PC-3 (cell line): ENCODE measurements around the gene ACADS.

Experiments used
- CTCF ChIP-seq: fragments of 300-600 bp; sonication (generic); conservative IDR thresholded peaks from 2 replicates; pipeline ENCODE4 v1.5.1; 2017; ENCODE audit warnings: antibody characterized with exemption, low read depth, mild to moderate bottlenecking, low read length
- EZH2 ChIP-seq: fragments of 300-600 bp; sonication (generic); IDR thresholded peaks from one replicate; pipeline ENCODE4 v1.6.1; 2017; ENCODE audit warnings: antibody characterized with exemption, mild to moderate bottlenecking, low read length; ENCODE audit not compliant: unreplicated experiment
- EZH2phosphoT487 ChIP-seq: fragments of 300-600 bp; sonication (generic); IDR thresholded peaks from 2 replicates; pipeline ENCODE4 v1.6.1; 2018; ENCODE audit warnings: mild to moderate bottlenecking, antibody characterized with exemption, low read length, borderline replicate concordance

GRCh38 chr12:120761519-120761934 is 35.9 kb downstream of the ACADS start:
- TF ChIP-seq EZH2 (no peak), CTCF (no peak), EZH2phosphoT487 (no peak)
